K562 (cell line): ENCODE measurements around the gene PRR19.
"Not testable (repeated sequence)": the region's sequence is repeated elsewhere in the genome, so short reads cannot be mapped to it uniquely, and the experiment has no call there.

ENCODE experiments used
- FOSL1 ChIP-seq: fragments of 200-800 bp; sonication (Bioruptor generic); conservative IDR thresholded peaks from 2 replicates; pipeline ENCODE4 v1.6.1; 2016; ENCODE audit warnings: missing genetic modification characterization, missing compliant biosample characterization
- PCBP2 ChIP-seq: fragments of 200-400 bp; formaldehyde crosslinking; IDR thresholded peaks from 2 replicates; pipeline ENCODE4 v1.6.1; 2018; ENCODE audit warnings: low read length, low read depth, mild to moderate bottlenecking, moderate library complexity; ENCODE audit not compliant: poor library complexity, severe bottlenecking
- POLR2A ChIP-seq: fragments of 450-650 bp; conservative IDR thresholded peaks from 2 replicates; pipeline ENCODE4 v1.6.1; 2016

DNA sequence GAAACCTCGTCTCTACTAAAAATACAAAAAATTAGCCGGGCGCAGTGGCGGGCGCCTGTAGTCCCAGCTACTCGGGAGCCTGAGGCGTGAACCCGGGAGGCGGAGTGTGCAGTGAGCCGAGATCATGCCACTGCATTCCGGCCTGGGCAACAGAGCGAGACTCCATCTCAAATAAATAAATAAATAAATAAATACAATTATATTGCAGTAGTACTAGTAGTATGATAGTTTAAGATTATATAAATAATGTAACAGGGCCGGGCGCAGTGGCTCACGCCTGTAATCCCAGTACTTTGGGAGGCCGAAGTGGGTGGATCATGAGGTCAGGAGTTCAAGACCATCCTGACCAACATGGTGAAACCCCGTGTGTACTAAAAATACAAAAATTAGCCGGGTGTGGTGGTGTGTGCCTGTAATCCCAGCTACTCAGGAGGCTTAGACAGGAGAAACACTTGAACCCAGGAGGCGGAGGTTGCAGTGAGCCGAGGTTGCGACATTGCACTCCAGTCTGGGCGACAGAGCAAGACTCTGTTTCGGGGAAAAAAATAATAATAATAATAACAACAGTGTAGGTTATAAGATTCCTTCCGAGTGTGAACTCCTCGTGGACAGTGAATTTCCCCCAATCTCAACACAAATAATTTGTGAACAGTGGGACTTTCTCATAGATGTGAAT is 34.9 kb upstream of the PRR19 start:
- TF ChIP-seq FOSL1 (tag); POLR2A; PCBP2: not testable (repeated sequence)
